Uterus (tissue), 4 donors: Measurements from ENCODE around the gene GPR146. TPM values are rescaled to one million over a fixed set of nuclear protein-coding genes. Genes with fewer than 3 reads are reported as not detected.

Experiments
- DNase-seq, 2 donors: peaks; one replicate each; pipeline ENCODE4 v3.0.0-alpha.2; 2019 to 2020
- H3K27ac ChIP-seq, 2 donors: fragments of 200-600 bp; sonication (generic); 1 replicate in 1 of 2; 2 replicates in 1 of 2; pipeline ENCODE4 v1.5.1; 2016 to 2018
- H3K27me3 ChIP-seq, 2 donors: fragments of 200-600 bp; sonication (generic); one replicate each; pipeline ENCODE4 v1.5.1; 2018 to 2019; ENCODE audit warnings: control low read depth in 1 of 2
- H3K36me3 ChIP-seq, 2 donors: fragments of 200-600 bp; sonication (generic); one replicate each; pipeline ENCODE4 v1.5.1; 2019; ENCODE audit warnings: control low read depth in 1 of 2
- H3K4me1 ChIP-seq, 2 donors: fragments of 200-600 bp; sonication (generic); one replicate each; pipeline ENCODE4 v1.5.1; 2018 to 2019; ENCODE audit warnings: control low read depth in 1 of 2
- H3K4me3 ChIP-seq, 2 donors: fragments of 200-600 bp; sonication (generic); 1 replicate in 1 of 2; 2 replicates in 1 of 2; pipeline ENCODE4 v1.5.1; 2018 to 2019; ENCODE audit warnings: mild to moderate bottlenecking in 1 of 2
- H3K9me3 ChIP-seq, 2 donors: fragments of 200-600 bp; sonication (generic); one replicate each; pipeline ENCODE4 v1.5.1; 2019; ENCODE audit warnings: control low read depth in 1 of 2
- CTCF ChIP-seq, 4 experiments: fragments of 200-600 bp in 2 of 4; fragments of 450-650 bp in 2 of 4; sonication (generic) in 2 of 4; IDR thresholded peaks; one replicate each; pipeline ENCODE4 v1.5.1; 2016 to 2019; ENCODE audit warnings: antibody characterized with exemption in 4 of 4, mild to moderate bottlenecking in 2 of 4, moderate library complexity in 1 of 4
- POLR2A ChIP-seq, 2 donors: fragments of 450-650 bp; IDR thresholded peaks; one replicate each; pipeline ENCODE4 v1.6.1; 2016; ENCODE audit warnings: antibody characterized with exemption in 2 of 2, mild to moderate bottlenecking in 1 of 2, moderate library complexity in 1 of 2
- intact Hi-C: fragments of 100-400 bp; cut with DNase I; formaldehyde crosslinking; loops from one replicate; pipeline ENCODE4 v1.15.1; 2023; ENCODE audit warnings: low total_unique reads
- total RNA-seq, 4 donors: library from RNA; depleted of rRNA in 3 of 4; stranded (reverse); fragments of >200 nt in 3 of 4; gene quantifications; one replicate each; pipeline versions ENCODE4 v1.1.0 to v1.2.4, GENCODE V29; 2014 to 2023
- donor health status: DM: yes; HTN: yes; CAD: no.

Gene GPR146
- total RNA-seq, 4 donors from 2014 or later = 10.0 to 110 (median 32.9) TPM

- TF ChIP-seq POLR2A (IDR thresholded peaks at IDR 0.05) = no peak
- no peak for TF ChIP-seq CTCF (IDR thresholded peaks at IDR 0.05)
- H3K9me3 ChIP-seq = no peaks in the 10 kb centered on the region
- intact Hi-C loops = no loop called here
- H3K4me3 ChIP-seq = no peak overlapping the region
- no peaks in the 10 kb centered on the region for H3K27me3 ChIP-seq
- H3K4me1 ChIP-seq = no peaks in the 10 kb centered on the region
- no peak for DNase-seq
- no peak overlapping the region for H3K27ac ChIP-seq
- H3K36me3 ChIP-seq = no peaks in the 10 kb centered on the region
Observed at GRCh38 chr7:1099154-1099542, 54.8 kb downstream of the GPR146 start.

DNA sequence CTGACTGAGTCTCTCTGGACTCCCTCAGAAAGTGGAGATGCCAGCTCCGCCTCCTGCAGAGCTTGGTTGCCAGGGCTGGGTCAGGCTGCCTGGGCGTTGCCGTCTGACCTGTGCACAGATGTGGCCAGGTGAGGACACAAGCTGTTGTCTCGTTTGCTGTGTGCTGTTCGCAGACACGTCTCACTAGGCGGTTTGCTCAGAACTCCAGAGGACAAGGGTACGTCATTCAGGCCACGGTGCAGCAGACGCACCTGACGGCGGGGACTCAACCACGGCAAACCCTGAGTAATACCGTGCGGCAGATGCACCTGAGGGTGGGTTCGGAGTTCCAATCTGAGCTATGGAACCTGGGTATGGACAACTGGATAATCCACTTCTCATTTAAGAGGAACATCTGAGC is 55.3 kb downstream of the GPR146 start:
- H3K27me3 ChIP-seq = no peaks in the 10 kb centered on the region
- intact Hi-C loops = no loop called here
- DNase-seq = no peak
- H3K4me3 ChIP-seq = no peak overlapping the region
- H3K9me3 ChIP-seq = no peaks in the 10 kb centered on the region
- no peak overlapping the region for H3K27ac ChIP-seq
- TF ChIP-seq POLR2A (IDR thresholded peaks at IDR 0.05) = no peak
- TF ChIP-seq CTCF (IDR thresholded peaks at IDR 0.05) = no peak
- no peaks in the 10 kb centered on the region for H3K4me1 ChIP-seq
- H3K36me3 ChIP-seq = no peaks in the 10 kb centered on the region

DNA sequence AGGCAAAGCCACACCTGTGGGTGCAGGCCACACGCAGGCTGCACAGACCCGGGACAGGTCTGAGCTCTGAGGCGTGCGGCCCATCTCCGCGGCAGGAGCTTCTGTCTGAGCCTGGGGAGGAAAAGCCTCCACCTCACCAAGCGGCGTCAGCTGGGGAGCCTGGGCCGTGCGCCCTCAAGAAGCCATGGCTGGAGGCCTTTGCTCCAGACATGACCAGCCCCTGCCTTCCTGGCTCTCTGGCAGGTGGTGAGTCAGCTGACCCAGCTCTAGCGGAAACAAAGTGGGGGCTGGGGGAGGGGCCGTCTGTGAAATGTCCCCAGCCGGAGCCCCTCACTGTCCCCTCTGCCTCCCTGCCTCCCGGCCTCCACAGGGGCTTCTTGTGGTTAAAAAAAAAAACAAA is 56.0 kb downstream of the GPR146 start:
- H3K27ac ChIP-seq = no peak overlapping the region
- H3K9me3 ChIP-seq = no peaks in the 10 kb centered on the region
- intact Hi-C loops = no loop called here
- H3K4me3 ChIP-seq = no peak overlapping the region
- H3K36me3 ChIP-seq = no peaks in the 10 kb centered on the region
- no peaks in the 10 kb centered on the region for H3K4me1 ChIP-seq
- TF ChIP-seq CTCF (IDR thresholded peaks at IDR 0.05) (no peak), POLR2A (IDR thresholded peaks at IDR 0.05) (no peak)
- H3K27me3 ChIP-seq = no peaks in the 10 kb centered on the region
- no peak for DNase-seq

DNA sequence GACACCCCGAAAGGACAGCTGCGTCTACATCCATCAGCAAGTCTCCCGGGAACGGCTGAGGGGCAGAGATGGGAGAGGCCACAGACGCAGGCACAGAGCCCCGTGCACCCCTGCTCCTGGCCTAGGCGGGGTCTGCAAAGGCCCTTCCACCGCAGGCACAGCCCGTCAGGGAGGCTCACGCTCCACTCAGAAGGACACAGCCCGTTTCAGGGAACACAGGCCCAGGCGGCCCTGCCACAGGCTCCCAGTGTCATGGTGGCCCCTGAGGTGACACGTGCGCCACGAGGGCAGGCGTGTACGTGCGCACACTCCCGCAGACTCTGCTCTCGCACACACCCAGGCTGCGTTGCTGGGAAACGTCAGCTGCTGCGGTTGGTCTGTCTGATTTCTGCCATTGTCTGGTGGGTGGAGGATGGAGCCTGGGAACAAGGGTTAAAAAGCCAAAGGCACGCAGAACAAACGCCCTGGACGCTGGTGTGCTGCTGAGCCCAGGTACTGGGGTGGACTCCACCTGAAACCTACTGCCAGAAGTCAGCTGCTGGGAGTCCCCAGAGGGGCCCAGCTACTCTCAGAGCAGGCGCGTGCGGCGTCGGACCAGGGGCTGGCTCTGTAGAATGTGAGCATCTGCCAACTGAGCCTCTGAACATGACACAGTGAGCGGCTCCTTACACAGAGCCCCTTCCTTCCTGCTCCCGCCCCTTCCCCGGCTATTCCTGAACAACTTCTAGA is 56.7 kb downstream of the GPR146 start:
- intact Hi-C loops = no loop called here
- Histone ChIP-seq H3K4me1 (no peaks in the 10 kb centered on the region), H3K27me3 (no peaks in the 10 kb centered on the region), H3K4me3 (no peak overlapping the region), H3K36me3 (no peaks in the 10 kb centered on the region), H3K27ac (no peak overlapping the region), H3K9me3 (no peaks in the 10 kb centered on the region)
- TF ChIP-seq CTCF (IDR thresholded peaks at IDR 0.05) (no peak), POLR2A (IDR thresholded peaks at IDR 0.05) (no peak)
- DNase-seq = no peak

DNA sequence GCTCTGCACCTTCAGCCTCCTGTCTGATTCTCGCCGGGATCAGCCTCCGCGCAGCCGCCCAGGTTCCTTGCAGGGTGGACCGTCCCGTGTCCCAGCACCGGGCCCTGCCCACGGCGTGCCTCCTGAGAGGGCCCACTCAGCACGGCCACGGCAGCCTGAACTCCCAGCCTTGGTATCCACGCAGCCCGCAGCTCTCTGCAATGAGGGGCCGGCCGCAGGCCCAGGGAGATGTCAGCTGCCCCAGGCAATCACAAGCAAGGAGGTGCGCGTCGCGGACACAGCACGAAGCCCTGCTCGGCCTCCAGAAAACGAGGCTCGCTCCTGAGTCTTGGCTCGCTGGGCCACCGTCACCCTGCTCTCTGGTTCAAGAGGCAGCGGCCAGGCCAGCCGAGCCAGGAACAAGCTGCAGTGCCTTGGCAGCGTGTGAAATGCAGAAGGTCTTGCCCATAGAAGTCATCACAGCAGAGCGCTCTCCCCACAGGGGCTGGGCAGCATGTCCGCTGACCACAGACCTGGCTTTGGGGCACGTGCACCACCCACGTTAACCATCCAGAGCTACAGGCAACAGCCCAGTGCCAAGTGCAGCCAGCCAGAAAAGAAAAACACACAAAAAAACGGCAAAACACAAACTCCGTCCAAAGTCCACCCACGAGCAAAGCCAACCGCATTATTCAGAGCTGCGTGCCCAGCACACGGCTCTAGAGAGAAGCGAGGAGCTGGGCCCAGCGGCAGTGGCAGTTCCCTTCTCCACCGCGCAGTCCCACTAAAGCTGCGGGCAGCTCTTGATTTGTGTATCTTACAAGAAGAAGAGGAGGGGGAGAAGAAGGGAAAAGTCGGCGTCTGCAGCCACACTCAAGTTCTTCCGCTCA is 57.5 kb downstream of the GPR146 start:
- TF ChIP-seq CTCF (IDR thresholded peaks at IDR 0.05) = no peak
- no peak for TF ChIP-seq POLR2A (IDR thresholded peaks at IDR 0.05)
- DNase-seq = no peak
- no peak overlapping the region for H3K4me3 ChIP-seq
- H3K36me3 ChIP-seq = no peaks in the 10 kb centered on the region
- no peaks in the 10 kb centered on the region for H3K27me3 ChIP-seq
- no peak overlapping the region for H3K27ac ChIP-seq
- intact Hi-C loops = no loop called here
- H3K4me1 ChIP-seq = no peaks in the 10 kb centered on the region
- H3K9me3 ChIP-seq = no peaks in the 10 kb centered on the region
